GM19328 (cell line): ENCODE data around the gene EDNRB.
"Not testable (repeated sequence)": the region's sequence is repeated elsewhere in the genome, so short reads cannot be mapped to it uniquely, and the experiment has no call there.

Experiments
- ATAC-seq: cut with Tn5 transposase; IDR thresholded peaks from one replicate; pipeline ENCODE4 v1.9.1; 2021; ENCODE audit warnings: mild to moderate bottlenecking, moderate library complexity; ENCODE audit not compliant: unreplicated experiment

EDNRB gene

GRCh38 chr13:77918391-77919245, at the start of gene EDNRB:
Gene EDNRB, minus strand, starts transcription at chr13:77918831. Its CDS starts 258 bp downstream, at chr13:77918573.
- ATAC-seq, result no peak

- no peak for ATAC-seq
Observed at GRCh38 chr13:77966671-77967070, 48.0 kb upstream of the EDNRB start.

GRCh38 chr13:77952737-77953136, 34.1 kb upstream of the EDNRB start:
- no peak for ATAC-seq

- no peak for ATAC-seq
Observed at GRCh38 chr13:77952276-77952675, 33.6 kb upstream of the EDNRB start.

DNA sequence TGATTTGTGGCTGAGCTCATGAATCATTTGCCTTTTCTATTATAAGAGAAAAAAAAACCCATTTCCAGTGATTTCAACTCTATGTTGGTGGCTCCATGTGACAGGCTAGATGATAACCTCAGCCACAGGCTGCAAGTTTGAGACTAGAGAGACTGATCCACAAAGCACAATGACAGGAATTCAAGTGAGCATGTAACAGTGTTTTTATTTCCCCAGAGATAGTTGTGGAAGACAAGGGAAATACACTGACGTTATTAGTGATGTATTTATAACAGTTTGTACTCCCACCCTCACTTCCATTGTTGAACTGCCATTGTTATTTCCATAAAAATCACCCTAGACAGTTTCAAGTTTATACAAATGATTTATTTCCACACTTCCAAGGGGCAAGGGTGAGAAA, 27.9 kb upstream of the EDNRB start:
- ATAC-seq, result no peak

DNA sequence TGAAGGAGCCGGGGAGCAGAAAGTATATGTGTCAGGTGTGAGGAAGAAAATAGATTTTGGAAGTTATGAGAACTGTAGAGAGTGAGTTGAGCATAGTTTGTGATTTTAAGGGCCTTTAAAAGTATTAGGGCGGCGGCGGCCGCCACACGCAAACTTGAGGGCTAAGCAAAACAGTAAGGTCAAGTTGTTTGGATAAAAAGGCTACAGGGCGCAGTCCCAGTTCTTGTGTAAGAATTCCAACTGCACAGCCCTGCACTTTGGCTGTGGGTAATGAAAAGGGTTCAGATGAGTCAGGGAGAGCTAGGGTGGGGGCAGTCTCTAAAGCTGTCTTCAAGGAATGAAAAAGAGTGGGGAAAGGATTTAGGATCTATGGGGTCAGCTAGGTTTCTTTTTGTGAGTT, 16.4 kb upstream of the EDNRB start:
- not testable (repeated sequence) for ATAC-seq

- no peak for ATAC-seq
Observed at GRCh38 chr13:77930430-77930829, 11.8 kb upstream of the EDNRB start.

GRCh38 chr13:77928909-77929308, 10.3 kb upstream of the EDNRB start:
- ATAC-seq, result peak; percentile 69

DNA sequence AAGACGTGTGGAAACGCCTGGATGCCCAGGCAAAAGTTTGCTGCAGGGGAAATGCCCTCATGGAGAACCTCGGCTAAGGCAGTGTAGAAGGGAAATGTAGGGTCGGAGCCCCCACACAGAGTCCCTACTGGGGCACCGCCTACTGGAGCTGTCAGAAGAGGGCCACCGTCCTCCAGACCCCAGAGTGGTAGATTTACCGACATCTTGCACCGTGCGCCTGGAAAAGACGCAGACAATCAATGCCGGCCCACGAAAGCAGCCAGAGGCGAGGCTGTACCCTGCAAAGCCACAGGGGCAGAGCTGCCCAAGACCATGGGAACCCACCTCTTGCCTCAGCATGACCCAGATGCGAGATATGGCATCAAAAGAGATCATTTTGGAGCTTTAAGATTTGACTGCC, 7.0 kb upstream of the EDNRB start:
- ATAC-seq, result no peak

DNA sequence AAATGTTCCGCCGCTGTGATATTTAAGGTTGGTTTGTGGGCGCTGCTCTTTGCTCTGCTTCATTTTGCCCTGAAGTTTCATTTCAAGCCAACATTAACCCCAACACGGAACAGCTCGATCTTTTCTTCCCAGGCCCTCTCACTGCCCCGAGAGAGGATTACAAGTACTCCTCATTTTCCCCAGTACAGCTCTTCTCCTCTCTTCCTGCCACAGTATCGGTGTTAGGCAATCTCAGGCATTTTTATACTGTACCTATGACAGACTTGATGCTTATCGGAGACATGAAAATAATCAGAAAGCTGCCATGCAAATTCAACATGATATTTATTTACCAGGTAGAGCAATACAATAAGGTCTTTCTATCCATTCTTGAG, 1.3 kb upstream of the EDNRB start:
- ATAC-seq, result no peak

DNA sequence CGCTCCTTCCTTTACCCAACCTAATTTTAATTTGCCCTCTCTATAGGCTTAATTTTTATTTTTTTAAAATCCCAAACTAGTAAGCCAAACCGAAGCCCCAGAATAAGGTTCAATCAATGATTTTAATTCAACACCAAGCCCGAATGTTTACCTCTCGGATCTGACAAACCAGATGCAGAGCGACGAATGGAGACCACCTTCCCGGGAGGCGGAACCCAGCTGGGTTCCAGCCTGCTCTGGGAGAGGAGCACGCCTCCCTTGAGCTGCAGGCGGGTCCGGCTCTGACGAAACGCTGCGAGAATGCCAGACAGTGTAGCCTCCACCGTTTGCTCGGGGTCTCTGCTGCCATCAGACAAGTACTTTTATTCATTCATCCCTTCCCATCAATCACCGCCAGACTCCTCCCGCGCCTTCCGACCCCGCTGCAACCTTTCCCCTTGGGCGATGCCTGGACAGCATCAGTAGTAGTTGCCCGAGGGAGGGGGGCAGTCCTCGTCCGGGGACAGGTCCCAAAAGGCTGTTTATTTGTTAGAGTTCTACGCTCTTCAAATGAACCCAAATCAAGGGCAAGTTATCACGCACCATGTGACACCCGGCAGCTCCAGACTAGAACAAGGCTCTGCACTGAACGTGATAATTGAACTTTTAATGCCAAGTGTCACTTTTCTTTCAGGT, 752 bp upstream of the EDNRB start:
- no peak for ATAC-seq

DNA sequence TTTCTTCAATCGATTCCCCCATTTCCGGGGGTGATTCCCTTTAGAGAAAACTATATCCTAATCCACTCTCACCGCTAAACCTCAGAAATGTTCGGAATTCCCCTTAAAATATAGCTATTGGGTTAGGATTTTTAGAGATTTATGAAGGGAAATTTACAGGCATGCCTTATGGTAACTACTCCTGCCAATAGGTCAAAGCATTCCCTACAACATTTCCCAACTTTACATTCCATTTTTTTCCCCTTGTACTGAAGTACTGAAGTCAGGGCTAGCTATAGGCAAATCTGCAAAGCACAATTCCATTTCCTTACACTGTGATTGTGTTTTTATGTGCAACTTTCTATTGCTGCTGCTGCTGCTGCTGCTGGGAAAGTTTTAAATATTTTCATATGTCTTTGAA, 2.1 kb downstream of the EDNRB start:
- ATAC-seq, result no peak

GRCh38 chr13:77915686-77916085, 2.9 kb downstream of the EDNRB start:
- ATAC-seq, result no peak

- ATAC-seq, result no peak
Observed at GRCh38 chr13:77913003-77913402, 5.6 kb downstream of the EDNRB start.

DNA sequence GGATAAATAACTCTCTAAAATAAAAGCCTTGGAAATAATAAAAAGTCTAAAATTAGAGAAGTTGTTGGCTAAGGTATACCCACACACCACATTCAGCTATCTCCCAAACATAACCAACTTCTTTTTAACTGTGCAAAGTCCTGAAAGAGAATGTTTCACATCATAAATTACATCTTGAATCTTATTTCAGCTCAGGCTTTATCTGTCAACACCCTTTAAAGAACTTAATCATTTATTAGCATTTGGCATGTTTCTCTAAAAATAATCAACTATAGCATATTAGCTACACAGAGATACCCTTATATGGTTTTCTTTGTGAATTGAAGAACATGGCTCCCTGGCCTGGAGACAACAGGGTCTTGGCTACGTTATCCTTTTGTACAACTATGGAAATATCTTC, 6.9 kb downstream of the EDNRB start:
- ATAC-seq, result no peak

- no peak for ATAC-seq
Observed at GRCh38 chr13:77909827-77910226, 8.8 kb downstream of the EDNRB start.

DNA sequence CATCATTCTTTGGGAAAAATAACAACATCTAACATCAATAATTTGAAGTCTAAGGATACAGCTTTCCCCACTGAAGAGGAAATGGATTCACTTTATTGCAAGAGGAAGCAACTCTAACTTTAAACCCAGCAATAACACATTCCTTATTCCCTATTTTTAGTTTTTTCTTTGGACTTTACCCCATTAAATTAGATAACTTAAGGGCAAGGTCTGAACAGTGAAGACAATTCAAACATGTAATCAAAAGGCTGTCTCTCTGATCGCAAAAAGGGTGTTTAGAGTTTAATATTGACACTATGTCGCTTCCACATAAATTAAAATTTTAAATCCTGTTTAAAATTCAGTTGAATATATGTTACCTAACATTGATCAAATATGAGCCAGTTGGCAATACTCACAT, 10.1 kb downstream of the EDNRB start:
- no peak for ATAC-seq

DNA sequence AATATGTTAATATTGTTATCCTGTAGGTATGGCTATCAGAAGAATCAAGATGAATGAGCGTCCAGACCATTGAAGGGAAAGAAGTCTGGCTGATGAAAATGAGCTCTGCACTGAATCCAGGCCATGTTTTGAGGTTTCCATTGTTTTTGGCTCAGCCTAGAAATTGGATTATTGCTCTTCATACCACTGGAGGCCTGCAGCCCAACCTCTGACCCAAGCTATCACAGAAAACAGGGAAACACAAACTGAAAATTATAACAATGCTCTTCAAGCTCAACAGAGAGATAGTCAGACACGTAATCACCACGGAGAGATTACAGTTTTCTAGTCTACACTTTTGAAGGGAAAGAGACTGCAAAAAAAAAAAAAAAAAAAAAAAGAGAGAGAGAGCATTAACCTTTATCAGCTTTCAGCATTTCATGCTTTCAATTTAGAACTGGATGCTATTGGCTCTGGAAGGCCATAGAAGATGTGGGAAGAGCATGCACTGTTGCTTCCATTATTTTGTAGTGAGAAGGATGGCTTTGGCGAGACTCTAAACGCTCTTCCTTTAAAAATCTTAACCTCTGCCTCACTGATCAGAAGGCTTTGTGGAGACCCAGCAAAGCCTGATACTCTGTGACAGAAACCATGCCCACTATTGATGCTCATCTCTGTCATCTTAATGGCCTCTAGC, 10.8 kb downstream of the EDNRB start:
- no peak for ATAC-seq

- ATAC-seq, result no peak
Observed at GRCh38 chr13:77904031-77904430, 14.6 kb downstream of the EDNRB start.

GRCh38 chr13:77903435-77903834, 15.2 kb downstream of the EDNRB start:
- ATAC-seq, result no peak

DNA sequence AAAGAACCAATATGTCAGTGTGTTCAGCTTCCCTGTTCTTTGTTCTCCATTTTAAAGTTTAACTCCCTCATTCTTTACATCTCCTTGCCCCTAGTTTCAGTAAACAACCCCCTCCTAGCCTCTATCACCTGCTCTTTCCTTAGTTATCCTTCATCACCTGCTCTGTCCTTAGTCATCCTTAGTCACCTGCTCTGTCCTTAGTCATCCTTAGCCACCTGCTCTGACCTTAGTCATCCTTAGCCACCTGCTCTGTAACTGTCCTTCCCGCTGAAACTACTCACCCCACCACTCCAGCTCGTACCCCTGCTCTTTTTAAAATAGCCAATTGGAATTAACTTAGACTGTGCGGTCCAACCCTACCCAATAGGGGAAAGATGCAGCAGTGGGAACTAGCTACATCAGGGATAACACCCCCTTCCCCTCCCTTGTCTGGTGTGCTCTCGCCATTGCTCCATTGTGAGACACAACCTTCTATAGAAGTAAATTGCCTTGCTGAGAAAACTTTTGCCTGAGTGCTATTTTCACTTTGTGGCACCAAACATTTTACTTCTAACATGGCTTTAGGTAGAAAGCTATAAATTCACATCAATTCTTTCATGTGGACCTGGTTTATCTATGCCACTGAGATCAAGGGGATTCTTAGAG, 16.2 kb downstream of the EDNRB start:
- ATAC-seq, result no peak
